ENCODE results near the gene SEL1L3.

SEL1L3 gene

GRCh38 chr4:25771672-25772071 is 91.1 kb downstream of the SEL1L3 start:
- TF ChIP-seq CTCF (conservative IDR thresholded peaks at IDR 0.05) (no peak), ZFX (IDR thresholded peaks at IDR 0.05) (no peak)
- H3K27ac ChIP-seq = no peak overlapping the region

GRCh38 chr4:25770847-25771246 is 91.9 kb downstream of the SEL1L3 start:
- no peak overlapping the region for H3K27ac ChIP-seq
- TF ChIP-seq ZFX (IDR thresholded peaks at IDR 0.05) (no peak), CTCF (conservative IDR thresholded peaks at IDR 0.05) (no peak)

GRCh38 chr4:25769251-25769650 is 93.5 kb downstream of the SEL1L3 start:
- no peak for TF ChIP-seq CTCF (conservative IDR thresholded peaks at IDR 0.05)
- no peak for TF ChIP-seq ZFX (IDR thresholded peaks at IDR 0.05)
- H3K27ac ChIP-seq = no peak overlapping the region

GRCh38 chr4:25767877-25768725 is 94.7 kb downstream of the SEL1L3 start:
- no peak overlapping the region for H3K27ac ChIP-seq
- TF ChIP-seq ZFX (IDR thresholded peaks at IDR 0.05) (no peak), CTCF (conservative IDR thresholded peaks at IDR 0.05) (peak; percentile 85)

- TF ChIP-seq CTCF (conservative IDR thresholded peaks at IDR 0.05) = no peak
- no peak overlapping the region for H3K27ac ChIP-seq
Observed at GRCh38 chr4:25760518-25761157, 102.2 kb downstream of the SEL1L3 start.

- TF ChIP-seq CTCF (conservative IDR thresholded peaks at IDR 0.05) = no peak
- no peak for TF ChIP-seq ZFX (IDR thresholded peaks at IDR 0.05)
- no peak overlapping the region for H3K27ac ChIP-seq
Observed at GRCh38 chr4:25760048-25760447, 102.7 kb downstream of the SEL1L3 start.

- TF ChIP-seq ZFX (IDR thresholded peaks at IDR 0.05) = no peak
- no peak overlapping the region for H3K27ac ChIP-seq
Observed at GRCh38 chr4:25759101-25759500, 103.7 kb downstream of the SEL1L3 start.

Data from C4-2B (cell line).